Measurements from ENCODE around the gene PSMB2. TPM values are rescaled to one million over a fixed set of nuclear protein-coding genes. Genes with fewer than 3 reads are reported as not detected.
A peak's percentile ranks its signal among the peaks of the same experiment; 100 is the strongest.

Gene PSMB2
- total RNA-seq, 1 experiment from 2014 or later: 86.0 TPM

DNA sequence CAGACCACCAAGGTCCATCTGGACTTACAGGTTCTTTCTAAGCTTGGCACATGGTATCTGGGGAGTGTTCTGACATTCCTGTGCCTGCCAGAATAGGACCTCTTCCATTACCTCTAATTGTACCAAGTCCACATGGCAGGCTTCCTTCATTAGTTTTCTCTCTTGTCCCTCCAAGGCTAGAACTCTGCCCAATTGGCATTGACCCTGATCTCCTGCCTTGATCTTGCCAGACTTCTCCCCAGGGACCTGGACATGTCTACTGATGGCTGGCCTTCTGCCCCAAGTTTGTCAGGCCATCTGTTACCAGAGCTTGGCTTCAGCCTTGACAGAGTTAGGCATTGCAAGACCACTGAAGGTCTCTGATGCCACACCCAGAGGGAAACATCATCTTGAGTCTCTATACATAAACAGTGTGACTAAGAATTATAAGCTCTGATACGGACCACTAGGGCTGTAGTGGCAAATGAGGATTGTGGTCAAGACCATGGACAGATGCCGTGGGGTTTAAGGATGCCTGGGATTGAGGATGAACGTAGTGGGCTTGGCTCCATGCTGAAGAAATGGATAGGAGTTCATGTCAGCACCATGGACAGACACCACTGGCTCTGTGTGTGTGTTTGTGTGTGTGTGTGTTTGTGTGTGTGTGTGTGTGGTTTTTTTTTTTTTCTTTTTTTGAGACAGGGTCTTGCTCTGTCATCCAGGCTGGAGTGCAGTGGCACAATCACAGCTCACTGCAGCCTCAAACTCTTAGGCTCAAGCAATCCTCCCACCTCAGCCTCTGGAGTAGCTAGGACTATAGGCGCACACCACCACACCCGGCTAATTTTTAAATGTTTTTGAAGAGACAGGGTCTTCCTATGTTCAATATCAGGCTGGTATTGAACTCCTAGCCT, 19.5 kb upstream of the PSMB2 start:
- Histone ChIP-seq H2BK20ac (ENCODE audit: low read depth, low read length, poor library complexity, severe bottlenecking) (no peak overlapping the region), H2BK15ac (ENCODE audit: low read depth, low read length) (no peak overlapping the region), H3K14ac (ENCODE audit: insufficient read depth, low read length) (no peak overlapping the region), H3T11ph (ENCODE audit: low read length) (no peak overlapping the region), H3K79me2 (ENCODE audit: insufficient read depth, low read length) (no peaks in the 10 kb centered on the region), H4K20me1 (ENCODE audit: control insufficient read depth, insufficient read depth, insufficient read length) (no peaks in the 10 kb centered on the region), H3K27me3 (ENCODE audit: insufficient read depth, low read length) (no peaks in the 10 kb centered on the region), H2AK5ac (ENCODE audit: insufficient read length, low read length) (no peak overlapping the region), H3K9ac (ENCODE audit: extremely low read depth, insufficient read length, low read length) (no peak overlapping the region), H3K23ac (ENCODE audit: insufficient read length, low read depth, low read length) (no peak overlapping the region), H3K23me2 (ENCODE audit: insufficient read length, low read depth, low read length, poor library complexity, severe bottlenecking) (no peaks in the 10 kb centered on the region), H3K18ac (ENCODE audit: insufficient read length, low read depth, low read length) (no peak overlapping the region), H3K9me3 (ENCODE audit: control insufficient read depth, low read depth, low read length) (no peaks in the 10 kb centered on the region), H3K27ac (ENCODE audit: insufficient read length, low read depth, low read length) (no peak overlapping the region), H3K4ac (ENCODE audit: low read depth, low read length) (no peak overlapping the region), H4K5ac (ENCODE audit: insufficient read length, low read depth, low read length) (no peak overlapping the region), H2BK120ac (ENCODE audit: low read depth, low read length, poor library complexity, severe bottlenecking) (no peak overlapping the region), H2BK12ac (ENCODE audit: insufficient read length, low read depth, low read length) (no peak overlapping the region), H3K4me2 (ENCODE audit: insufficient read depth, insufficient read length, low read length) (no peak overlapping the region), H3K56ac (ENCODE audit: insufficient read length, low read depth, low read length) (no peak overlapping the region), H2AFZ (ENCODE audit: low read length) (no peak overlapping the region), H3K79me1 (ENCODE audit: insufficient read depth, low read depth, low read length, poor library complexity, severe bottlenecking) (no peaks in the 10 kb centered on the region), H4K8ac (replicated peaks; ENCODE audit: insufficient read length, low read depth, low read length) (no peak overlapping the region), H4K91ac (ENCODE audit: insufficient read length, low read depth, low read length) (no peak overlapping the region), H2BK5ac (ENCODE audit: insufficient read length, low read length) (no peak overlapping the region), H3K4me1 (ENCODE audit: insufficient read depth, low read length) (no peaks in the 10 kb centered on the region)
- peaks cover 13% of the 10 kb centered on the region for H3K27me3 Mint-ChIP-seq (ENCODE audit: low read depth)
- no peaks in the 10 kb centered on the region; a peak in 2 of 5 replicates for H3K9me3 Mint-ChIP-seq
- no peak overlapping the region for H3K27ac Mint-ChIP-seq
- DNase-seq: peak; percentile 68
- no peaks in the 10 kb centered on the region for H3K36me3 Mint-ChIP-seq (ENCODE audit: insufficient read depth in 1 of 3, low read depth in 3 of 3)
- TF ChIP-seq CTCF (conservative IDR thresholded peaks at IDR 0.05): no peak
- H3K4me3 Mint-ChIP-seq: no peak overlapping the region; a peak in 1 of 5 replicates
- no peaks in the 10 kb centered on the region for H3K4me1 Mint-ChIP-seq
- WGBS (ENCODE audit: extremely low coverage, insufficient read length, low lambda C conversion rate): no CpG with 5 or more reads among the region's 5 CpGs

All from H9 (cell line).